HepG2 (cell line): Measurements from ENCODE around the gene RELB. TPM values are rescaled to one million over a fixed set of nuclear protein-coding genes. Genes with fewer than 3 reads are reported as not detected.

Source experiments
- ARID3A ChIP-seq: IDR thresholded peaks from 2 replicates; pipeline ENCODE4 v1.6.1; 2012; ENCODE audit warnings: low read depth, low read length, improper control_type of control experiment
- CENPBD1 ChIP-seq: sonication (generic); formaldehyde crosslinking; IDR thresholded peaks from 2 replicates; pipeline ENCODE4 v1.8.0; 2022; ENCODE audit warnings: missing genetic modification reagents, low read depth, mild to moderate bottlenecking, borderline replicate concordance
- ELF1 ChIP-seq: sonication (generic); formaldehyde crosslinking; IDR thresholded peaks from 2 replicates; pipeline ENCODE4 v1.4.0; 2020; ENCODE audit warnings: missing genetic modification reagents
- FIP1L1 ChIP-seq: fragments of 200-400 bp; formaldehyde crosslinking; IDR thresholded peaks from 2 replicates; pipeline ENCODE4 v1.6.1; 2018; ENCODE audit warnings: low read depth, mild to moderate bottlenecking, low read length, moderate library complexity, borderline replicate concordance; ENCODE audit not compliant: insufficient read depth
- FUBP1 ChIP-seq: sonication (generic); formaldehyde crosslinking; IDR thresholded peaks from 2 replicates; pipeline ENCODE4 v1.5.1; 2020; ENCODE audit warnings: missing genetic modification reagents, mild to moderate bottlenecking, borderline replicate concordance
- GATA4 ChIP-seq: sonication (generic); IDR thresholded peaks from 2 replicates; pipeline ENCODE4 v1.6.1; 2016; ENCODE audit warnings: antibody characterized with exemption, low read depth, borderline replicate concordance
- HNF1B ChIP-seq: sonication (generic); formaldehyde crosslinking; IDR thresholded peaks from 2 replicates; pipeline ENCODE4 v1.5.1; 2020; ENCODE audit warnings: mild to moderate bottlenecking, moderate library complexity, missing genetic modification reagents
- HOXA7 ChIP-seq: sonication (generic); formaldehyde crosslinking; IDR thresholded peaks from 2 replicates; pipeline ENCODE4 v1.8.1; 2022; ENCODE audit warnings: mild to moderate bottlenecking, missing genetic modification reagents, moderate library complexity
- KDM4B ChIP-seq: sonication (generic); formaldehyde crosslinking; IDR thresholded peaks from 2 replicates; pipeline ENCODE4 v1.4.0; 2020; ENCODE audit warnings: missing genetic modification reagents
- KLF6 ChIP-seq: IDR thresholded peaks from 2 replicates; pipeline ENCODE4 v1.8.0; 2016; ENCODE audit warnings: missing biosample characterization, missing genetic modification reagents
- MZF1 ChIP-seq: sonication (generic); formaldehyde crosslinking; IDR thresholded peaks from 2 replicates; pipeline ENCODE4 v1.8.1; 2023; ENCODE audit warnings: mild to moderate bottlenecking, missing genetic modification reagents, borderline replicate concordance
- NKX3-1 ChIP-seq: sonication (generic); formaldehyde crosslinking; IDR thresholded peaks from 2 replicates; pipeline ENCODE4 v1.5.0; 2020; ENCODE audit warnings: missing genetic modification reagents
- SNAI1 ChIP-seq: sonication (generic); formaldehyde crosslinking; IDR thresholded peaks from 2 replicates; pipeline ENCODE4 v1.5.0; 2020; ENCODE audit warnings: mild to moderate bottlenecking, missing genetic modification reagents, borderline replicate concordance
- TBX3 ChIP-seq: fragments of 450-650 bp; IDR thresholded peaks from 2 replicates; pipeline ENCODE4 v1.6.1; 2017; ENCODE audit warnings: antibody characterized with exemption, mild to moderate bottlenecking, inconsistent platforms, borderline replicate concordance
- YEATS2 ChIP-seq: sonication (generic); formaldehyde crosslinking; IDR thresholded peaks from 2 replicates; pipeline ENCODE4 v1.4.0; 2020; ENCODE audit warnings: missing genetic modification reagents, borderline replicate concordance
- ZFY ChIP-seq: sonication (generic); formaldehyde crosslinking; IDR thresholded peaks from 2 replicates; pipeline ENCODE4 v1.4.0; 2020; ENCODE audit warnings: missing genetic modification reagents
- ZNF672 ChIP-seq: sonication (generic); formaldehyde crosslinking; IDR thresholded peaks from 2 replicates; pipeline ENCODE4 v1.8.1; 2022; ENCODE audit warnings: missing genetic modification reagents
- ZNF691 ChIP-seq: sonication (generic); formaldehyde crosslinking; IDR thresholded peaks from 2 replicates; pipeline ENCODE4 v1.4.0; 2020; ENCODE audit warnings: missing genetic modification reagents, low read depth, mild to moderate bottlenecking, borderline replicate concordance
- polyA plus RNA-seq, 8 experiments: library from polyadenylated mRNA; depleted of rRNA in 3 of 8; stranded (reverse) in 7 of 8; unstranded in 1 of 8; fragments of >200 nt; fragmentation: Illumina TruSeq in 4 of 8; extraction: Trizol in 4 of 8; gene quantifications; 2 replicates each; pipeline versions ENCODE4 v1.2.1 to v1.2.3, GENCODE V29; 2011 to 2016; ENCODE audit warnings: low read depth in 4 of 8, missing spikeins in 1 of 8, mixed read lengths in 1 of 8; ENCODE audit not compliant: insufficient read depth in 1 of 8
- total RNA-seq, 5 experiments: library from RNA; depleted of rRNA; stranded (reverse); fragments of >200 nt; fragmentation: Illumina TruSeq; extraction: Trizol; gene quantifications; 2 replicates each; pipeline ENCODE4 v1.2.3, GENCODE V29; 2016; ENCODE audit warnings: low read depth in 1 of 5

RELB gene
- total and polyA plus RNA-seq, 2 of the 13 experiments (the other 11 are each of a cell fraction or from before 2014, with no cell fraction given): 1.9 to 3.5 TPM

- TF ChIP-seq NKX3-1: no peak
- no peak for TF ChIP-seq KLF6 (CRISPR knock-in tag)
- no peak for TF ChIP-seq FIP1L1
- TF ChIP-seq GATA4: peak; percentile 74; the same call in 1 of the 2 replicates
- no peak for TF ChIP-seq ELF1 (CRISPR knock-in tag)
- no peak for TF ChIP-seq FUBP1 (CRISPR knock-in tag)
- TF ChIP-seq HOXA7 (CRISPR knock-in tag): no peak
- no peak for TF ChIP-seq SNAI1 (CRISPR knock-in tag)
- TF ChIP-seq ZNF691 (CRISPR knock-in tag): peak; percentile 62; the same call in 1 of the 2 replicates
- TF ChIP-seq ARID3A: peak; percentile 84
- TF ChIP-seq KDM4B (CRISPR knock-in tag): 0 out of 2 replicates have a peak, but pooled peaks have one; percentile 22
- TF ChIP-seq TBX3: peak; percentile 60; the same call in 1 of the 2 replicates
- no peak for TF ChIP-seq CENPBD1 (CRISPR knock-in tag)
- TF ChIP-seq ZNF672: no peak
- peak; percentile 78 for TF ChIP-seq ZFY (CRISPR knock-in tag)
- 0 out of 2 replicates have a peak, but pooled peaks have one; percentile 47 for TF ChIP-seq HNF1B
- TF ChIP-seq YEATS2 (CRISPR knock-in tag): peak; percentile 83
- TF ChIP-seq MZF1: no peak
Observed at GRCh38 chr19:45045671-45046353, 44.5 kb downstream of the RELB start (continued).
